Uterus (tissue), 4 donors: ENCODE results near the gene APC. TPM values are rescaled to one million over a fixed set of nuclear protein-coding genes. Genes with fewer than 3 reads are reported as not detected.

Source experiments
- DNase-seq, 2 donors: peaks; one replicate each; pipeline ENCODE4 v3.0.0-alpha.2; 2019 to 2020
- H3K27ac ChIP-seq, 2 donors: fragments of 200-600 bp; sonication (generic); 1 replicate in 1 of 2; 2 replicates in 1 of 2; pipeline ENCODE4 v1.5.1; 2016 to 2018
- H3K27me3 ChIP-seq, 2 donors: fragments of 200-600 bp; sonication (generic); one replicate each; pipeline ENCODE4 v1.5.1; 2018 to 2019; ENCODE audit warnings: control low read depth in 1 of 2
- H3K36me3 ChIP-seq, 2 donors: fragments of 200-600 bp; sonication (generic); one replicate each; pipeline ENCODE4 v1.5.1; 2019; ENCODE audit warnings: control low read depth in 1 of 2
- H3K4me1 ChIP-seq, 2 donors: fragments of 200-600 bp; sonication (generic); one replicate each; pipeline ENCODE4 v1.5.1; 2018 to 2019; ENCODE audit warnings: control low read depth in 1 of 2
- H3K4me3 ChIP-seq, 2 donors: fragments of 200-600 bp; sonication (generic); 1 replicate in 1 of 2; 2 replicates in 1 of 2; pipeline ENCODE4 v1.5.1; 2018 to 2019; ENCODE audit warnings: mild to moderate bottlenecking in 1 of 2
- H3K9me3 ChIP-seq, 2 donors: fragments of 200-600 bp; sonication (generic); one replicate each; pipeline ENCODE4 v1.5.1; 2019; ENCODE audit warnings: control low read depth in 1 of 2
- CTCF ChIP-seq, 4 experiments: fragments of 200-600 bp in 2 of 4; fragments of 450-650 bp in 2 of 4; sonication (generic) in 2 of 4; IDR thresholded peaks; one replicate each; pipeline ENCODE4 v1.5.1; 2016 to 2019; ENCODE audit warnings: antibody characterized with exemption in 4 of 4, mild to moderate bottlenecking in 2 of 4, moderate library complexity in 1 of 4
- POLR2A ChIP-seq, 2 donors: fragments of 450-650 bp; IDR thresholded peaks; one replicate each; pipeline ENCODE4 v1.6.1; 2016; ENCODE audit warnings: antibody characterized with exemption in 2 of 2, mild to moderate bottlenecking in 1 of 2, moderate library complexity in 1 of 2
- intact Hi-C: fragments of 100-400 bp; cut with DNase I; formaldehyde crosslinking; loops from one replicate; pipeline ENCODE4 v1.15.1; 2023; ENCODE audit warnings: low total_unique reads
- small RNA-seq: library from RNA; depleted of rRNA; stranded (forward); fragments of <200 nt; gene quantifications from one replicate; pipeline ENCODE3, GENCODE V24; 2016
- total RNA-seq, 4 donors: library from RNA; depleted of rRNA in 3 of 4; stranded (reverse); fragments of >200 nt in 3 of 4; gene quantifications; one replicate each; pipeline versions ENCODE4 v1.1.0 to v1.2.4, GENCODE V29; 2014 to 2023
- donor health status: DM: yes; HTN: yes; CAD: no.

The APC gene
- total RNA-seq, 4 donors from 2014 or later = 45.4 to 132 (median 91.7) TPM

- H3K27me3 ChIP-seq = no peaks in the 10 kb centered on the region
- H3K9me3 ChIP-seq = no peaks in the 10 kb centered on the region
- DNase-seq = no peak
- intact Hi-C loops = no loop called here
- H3K4me3 ChIP-seq = no peak overlapping the region
- no peak overlapping the region for H3K27ac ChIP-seq
- H3K36me3 ChIP-seq = no peaks in the 10 kb centered on the region
- no peaks in the 10 kb centered on the region for H3K4me1 ChIP-seq
- TF ChIP-seq POLR2A (IDR thresholded peaks at IDR 0.05) = no peak
- no peak for TF ChIP-seq CTCF (IDR thresholded peaks at IDR 0.05)
Measured at GRCh38 chr5:112895682-112896081, 158.0 kb downstream of the APC start.

Small RNA genes within 50 kb of the gene (small RNA-seq; reads per million reads assigned to genes)
- not detected for gene RNU6-482P

Other genes with a start within 250 kb of the APC start
- gene SRP19, start 123.4 kb downstream of the APC start, total RNA-seq = 100 to 1,000 TPM in 1 of 4 donors, 10 to 100 TPM in 3; 37.1 to 154 (median 49.7) TPM
- gene REEP5, start 184.3 kb downstream of the APC start, total RNA-seq = 10 to 100 TPM; 35.6 to 77.1 (median 56.2) TPM
- 100 to 1,000 TPM in 1 of 4 donors, 10 to 100 TPM in 3; 11.2 to 124 (median 27.6) TPM for gene DCP2, start 238.9 kb downstream of the APC start, total RNA-seq